Myocyte (in vitro differentiated cells): ENCODE measurements around the gene FMNL1. TPM values are rescaled to one million over a fixed set of nuclear protein-coding genes. Genes with fewer than 3 reads are reported as not detected.

Experiments used
- total RNA-seq: library from RNA; depleted of rRNA; stranded (reverse); fragments of >200 nt; gene quantifications from 2 replicates; pipeline ENCODE4 v1.2.3, GENCODE V29; 2014

The FMNL1 gene
- total RNA-seq, 1 donor from 2014 or later = 56.3 TPM

Other genes with a start within 250 kb of the FMNL1 start
- 67.0 and 75.5 TPM in 2 replicates for gene DCAKD, start 170.3 kb upstream of the FMNL1 start, total RNA-seq
- gene NMT1, start 160.6 kb upstream of the FMNL1 start, total RNA-seq = 80.3 and 88.7 TPM in 2 replicates
- gene PLCD3, start 89.4 kb upstream of the FMNL1 start, total RNA-seq = 61.3 and 187 TPM in 2 replicates
- gene ACBD4, start 86.2 kb upstream of the FMNL1 start, total RNA-seq = 3.5 and 6.0 TPM in 2 replicates
- gene HEXIM1, start 73.4 kb upstream of the FMNL1 start, total RNA-seq = 21.0 and 28.4 TPM in 2 replicates
- gene HEXIM2, start 60.0 kb upstream of the FMNL1 start, total RNA-seq = 11.6 and 13.5 TPM in 2 replicates
- gene SPATA32, start 40.2 kb downstream of the FMNL1 start, total RNA-seq = not detected in 2 replicates
- 9.2 and 16.4 TPM in 2 replicates for gene MAP3K14, start 95.1 kb downstream of the FMNL1 start, total RNA-seq
- 6.6 and 31.2 TPM in 2 replicates for gene ARHGAP27, start 211.0 kb downstream of the FMNL1 start, total RNA-seq